22Rv1 (cell line): ENCODE results near the gene MARCKSL1.

Experiments used
- ZFX ChIP-seq: fragments of 450-650 bp; IDR thresholded peaks from 2 replicates; pipeline ENCODE4 v1.6.1; 2017; ENCODE audit warnings: antibody characterized with exemption, borderline replicate concordance
- TF ChIP-seq, protein P1 (sequence below): fragments of 450-650 bp; IDR thresholded peaks from 2 replicates; pipeline ENCODE4 v1.5.1; 2017; ENCODE audit warnings: mild to moderate bottlenecking

DNA sequence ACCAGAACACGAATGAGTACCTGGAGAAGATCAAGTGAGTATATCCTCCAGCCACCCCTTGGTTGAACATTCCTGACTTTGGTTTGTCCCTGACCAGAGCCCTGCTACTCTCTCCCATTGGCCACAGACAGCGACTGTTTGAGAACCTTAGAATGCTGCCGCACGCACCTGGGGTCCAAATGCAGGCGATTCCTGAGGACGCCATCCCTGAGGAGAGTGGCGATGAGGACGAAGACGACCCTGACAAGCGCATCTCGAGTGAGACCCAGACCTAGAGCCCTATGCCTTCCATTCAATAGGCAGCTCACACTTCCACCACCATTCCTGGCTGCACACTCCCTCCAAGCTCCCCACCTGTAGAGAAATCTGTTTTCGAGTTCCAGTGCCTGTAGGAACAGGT is 4.5 kb downstream of the MARCKSL1 start:
- TF ChIP-seq, protein P1, sequence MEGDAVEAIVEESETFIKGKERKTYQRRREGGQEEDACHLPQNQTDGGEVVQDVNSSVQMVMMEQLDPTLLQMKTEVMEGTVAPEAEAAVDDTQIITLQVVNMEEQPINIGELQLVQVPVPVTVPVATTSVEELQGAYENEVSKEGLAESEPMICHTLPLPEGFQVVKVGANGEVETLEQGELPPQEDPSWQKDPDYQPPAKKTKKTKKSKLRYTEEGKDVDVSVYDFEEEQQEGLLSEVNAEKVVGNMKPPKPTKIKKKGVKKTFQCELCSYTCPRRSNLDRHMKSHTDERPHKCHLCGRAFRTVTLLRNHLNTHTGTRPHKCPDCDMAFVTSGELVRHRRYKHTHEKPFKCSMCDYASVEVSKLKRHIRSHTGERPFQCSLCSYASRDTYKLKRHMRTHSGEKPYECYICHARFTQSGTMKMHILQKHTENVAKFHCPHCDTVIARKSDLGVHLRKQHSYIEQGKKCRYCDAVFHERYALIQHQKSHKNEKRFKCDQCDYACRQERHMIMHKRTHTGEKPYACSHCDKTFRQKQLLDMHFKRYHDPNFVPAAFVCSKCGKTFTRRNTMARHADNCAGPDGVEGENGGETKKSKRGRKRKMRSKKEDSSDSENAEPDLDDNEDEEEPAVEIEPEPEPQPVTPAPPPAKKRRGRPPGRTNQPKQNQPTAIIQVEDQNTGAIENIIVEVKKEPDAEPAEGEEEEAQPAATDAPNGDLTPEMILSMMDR: no peak
- no peak for TF ChIP-seq ZFX
